ENCODE measurements around the gene DNAH1.

- TF ChIP-seq POLR2A (IDR thresholded peaks at IDR 0.05) (no peak), CTCF (IDR thresholded peaks at IDR 0.05) (no peak), POLR2AphosphoS5 (IDR thresholded peaks at IDR 0.05) (no peak)
These were observed 92.3 kb downstream of the DNAH1 start for GRCh38 chr3:52408466-52408865.
